GM18502 (cell line): ENCODE results near the gene SLC13A1.
"Not testable (repeated sequence)": the region's sequence is repeated elsewhere in the genome, so short reads cannot be mapped to it uniquely, and the experiment has no call there.

Source experiments
- ATAC-seq: cut with Tn5 transposase; IDR thresholded peaks from one replicate; pipeline ENCODE4 v1.9.1; 2021; ENCODE audit warnings: mild to moderate bottlenecking; ENCODE audit not compliant: unreplicated experiment, poor library complexity

SLC13A1 gene, protein sequence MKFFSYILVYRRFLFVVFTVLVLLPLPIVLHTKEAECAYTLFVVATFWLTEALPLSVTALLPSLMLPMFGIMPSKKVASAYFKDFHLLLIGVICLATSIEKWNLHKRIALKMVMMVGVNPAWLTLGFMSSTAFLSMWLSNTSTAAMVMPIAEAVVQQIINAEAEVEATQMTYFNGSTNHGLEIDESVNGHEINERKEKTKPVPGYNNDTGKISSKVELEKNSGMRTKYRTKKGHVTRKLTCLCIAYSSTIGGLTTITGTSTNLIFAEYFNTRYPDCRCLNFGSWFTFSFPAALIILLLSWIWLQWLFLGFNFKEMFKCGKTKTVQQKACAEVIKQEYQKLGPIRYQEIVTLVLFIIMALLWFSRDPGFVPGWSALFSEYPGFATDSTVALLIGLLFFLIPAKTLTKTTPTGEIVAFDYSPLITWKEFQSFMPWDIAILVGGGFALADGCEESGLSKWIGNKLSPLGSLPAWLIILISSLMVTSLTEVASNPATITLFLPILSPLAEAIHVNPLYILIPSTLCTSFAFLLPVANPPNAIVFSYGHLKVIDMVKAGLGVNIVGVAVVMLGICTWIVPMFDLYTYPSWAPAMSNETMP

DNA sequence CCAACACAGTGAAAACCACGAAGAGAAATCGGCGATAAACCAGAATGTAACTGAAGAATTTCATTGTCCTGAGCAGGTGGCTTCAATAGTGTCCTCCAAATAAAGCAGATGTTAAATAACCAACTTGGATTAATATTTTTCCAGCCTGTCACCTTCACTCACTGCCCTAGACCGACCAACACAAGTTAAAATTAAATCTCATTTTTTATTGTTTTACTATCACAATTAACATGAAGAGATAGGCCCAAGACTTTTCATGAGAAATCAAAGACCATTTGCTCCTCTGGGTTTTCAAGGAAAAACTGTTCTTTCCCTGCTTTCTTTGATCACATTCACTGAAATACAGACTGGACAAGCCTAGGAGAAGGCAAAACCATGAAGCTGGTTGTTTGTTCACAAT is at the start of gene SLC13A1:
Gene SLC13A1, minus strand, starts transcription at position 87 of the 400 bp plus-strand sequence. Its CDS starts 23 bp downstream, at position 64.
- ATAC-seq = no peak

DNA sequence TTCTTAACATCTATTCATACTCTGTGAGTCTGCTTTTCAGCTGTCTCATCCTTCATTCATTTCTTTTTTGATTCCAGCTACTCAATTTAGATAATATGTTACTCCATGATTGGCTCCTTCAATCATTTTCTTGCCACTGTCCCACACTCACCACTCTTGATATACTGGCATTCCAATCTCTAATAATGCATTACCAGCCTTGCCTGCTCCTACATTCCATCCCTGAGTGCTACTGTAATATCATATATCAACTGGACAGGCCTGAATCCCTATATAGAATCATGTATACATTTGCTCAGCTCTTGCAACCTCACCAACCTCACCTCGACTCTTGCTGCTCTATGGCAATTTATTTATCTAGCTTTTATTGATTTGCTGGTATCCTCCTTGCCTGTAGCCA is 45.0 kb upstream of the SLC13A1 start:
- no peak for ATAC-seq

DNA sequence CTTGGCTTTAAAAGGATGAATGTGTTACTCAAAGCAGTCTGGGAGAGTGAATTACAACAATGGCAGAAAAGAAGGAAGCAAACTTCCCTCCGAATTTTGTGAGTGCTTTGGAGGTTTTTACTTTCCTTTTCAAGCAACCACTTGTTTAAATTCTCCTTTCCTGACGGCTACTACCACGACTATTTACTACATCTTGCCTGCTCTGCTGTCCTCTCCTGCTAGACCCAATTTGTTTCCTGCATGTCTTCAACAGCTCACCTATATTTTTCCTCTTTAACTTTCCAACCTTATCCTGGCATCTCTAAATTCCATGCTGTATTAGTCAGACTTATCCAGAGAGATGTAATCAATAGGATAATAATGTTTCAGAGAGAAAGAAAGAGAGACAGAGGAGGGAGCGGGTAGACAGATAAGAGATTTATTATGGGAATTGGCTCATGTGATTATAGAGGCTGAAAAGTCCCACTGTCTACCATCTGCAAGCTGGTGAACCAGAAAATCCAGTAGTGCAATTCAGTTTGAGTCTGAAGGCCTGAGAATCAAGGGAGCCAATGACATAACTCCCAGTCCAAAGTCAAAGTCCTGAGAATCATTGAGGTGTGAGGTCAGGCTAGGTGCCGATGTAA is 42.8 kb upstream of the SLC13A1 start:
- no peak for ATAC-seq

DNA sequence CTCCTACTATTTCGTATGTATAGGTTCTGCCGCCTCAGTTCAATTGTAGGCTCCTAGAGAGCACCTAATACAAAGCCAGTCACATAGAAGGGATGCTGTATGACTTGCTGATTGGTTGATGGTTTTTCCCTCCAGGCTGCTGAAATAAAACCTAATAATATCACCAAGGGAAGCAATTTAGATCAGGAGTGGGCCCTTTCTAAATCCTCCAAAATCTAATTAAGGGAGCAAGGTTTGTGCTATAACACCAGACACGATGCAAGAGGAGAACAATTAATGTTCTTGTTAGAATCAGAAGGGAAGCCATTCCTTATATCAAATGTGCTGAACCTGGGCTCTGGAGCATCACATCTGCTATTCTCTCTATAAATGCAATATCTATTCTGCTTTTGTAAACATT is 42.0 kb upstream of the SLC13A1 start:
- ATAC-seq = no peak

DNA sequence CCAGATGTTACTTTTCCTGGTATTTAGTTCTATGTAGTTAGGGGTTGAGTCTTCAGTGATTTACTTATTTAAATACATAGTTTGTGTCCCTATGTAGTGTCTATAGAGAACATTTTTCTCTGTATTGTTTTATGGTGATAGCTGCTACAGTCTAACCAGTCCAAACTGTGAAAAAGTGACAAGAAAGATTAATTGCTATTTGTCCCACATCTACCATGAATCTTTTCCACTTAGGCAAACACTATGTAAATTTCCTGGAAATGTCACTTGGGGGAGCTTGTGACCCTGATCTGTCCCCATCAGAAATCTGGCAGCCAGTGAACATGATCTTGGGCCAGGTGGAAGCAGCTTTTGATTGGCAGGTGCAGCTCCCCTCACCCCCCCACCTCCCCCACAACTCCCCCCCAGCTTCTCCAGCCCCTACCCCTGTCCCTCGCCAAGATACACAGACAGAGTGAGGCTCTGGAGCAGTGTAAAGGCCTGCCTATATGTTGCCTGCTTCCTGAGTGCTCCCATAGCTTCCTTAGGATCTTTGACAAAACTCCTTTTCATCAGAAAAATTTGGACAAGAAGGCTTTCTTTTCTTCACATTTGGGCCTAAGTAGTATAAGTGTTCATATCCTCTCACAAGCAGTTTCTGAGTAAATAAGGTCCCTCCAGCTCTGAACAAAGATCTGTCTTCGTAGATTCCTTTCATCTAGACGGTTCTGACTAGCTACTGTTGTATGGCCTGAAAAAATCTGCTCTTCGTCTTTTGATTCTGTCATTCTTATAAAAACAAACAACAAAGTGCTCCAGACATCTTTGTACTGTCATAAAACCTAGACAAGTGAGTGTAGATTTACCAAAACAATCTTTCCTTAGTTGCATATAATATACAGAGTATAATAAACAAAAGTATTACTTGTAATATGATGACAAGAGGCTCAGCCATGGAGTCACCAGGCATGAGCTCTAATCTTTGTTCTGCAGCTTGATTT is 31.5 kb upstream of the SLC13A1 start:
- no peak for ATAC-seq

DNA sequence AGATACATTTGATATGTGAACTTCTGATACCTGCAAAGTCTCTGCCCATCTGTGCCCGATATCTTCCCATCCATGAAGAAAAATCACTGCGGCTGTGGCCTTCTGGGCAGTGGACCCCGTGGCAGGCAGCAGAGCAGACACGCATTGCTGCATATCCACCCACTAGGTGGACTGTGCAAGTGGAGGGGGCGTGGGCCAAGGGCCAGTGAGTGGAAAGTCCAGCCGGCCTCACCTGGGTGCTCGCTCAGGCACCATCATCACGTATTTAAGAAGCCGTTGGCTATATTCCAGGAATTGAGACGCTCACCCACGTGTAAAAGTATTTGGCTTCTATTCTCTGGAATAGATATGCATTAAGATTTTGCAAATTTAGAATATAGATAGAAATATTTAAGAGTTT is 30.8 kb upstream of the SLC13A1 start:
- no peak for ATAC-seq

DNA sequence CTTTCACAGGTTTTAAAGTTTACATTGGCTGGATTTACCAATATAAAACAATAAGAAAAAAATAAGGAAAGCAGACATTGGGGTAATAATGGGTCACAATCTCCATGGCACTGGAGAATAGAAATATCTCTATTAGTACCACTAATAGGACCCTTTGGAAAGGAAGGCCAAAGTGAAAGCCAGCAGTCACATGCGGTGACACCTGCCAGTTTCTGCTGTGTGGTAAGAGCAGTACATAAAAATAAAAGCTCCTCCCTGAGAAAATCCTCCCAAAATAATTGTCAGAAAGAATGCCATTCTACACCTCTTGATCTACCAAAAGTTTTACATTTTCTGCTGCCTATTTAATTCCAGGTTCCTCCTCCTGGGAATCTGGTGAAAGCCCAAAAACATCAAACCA is 30.4 kb upstream of the SLC13A1 start:
- ATAC-seq = no peak

DNA sequence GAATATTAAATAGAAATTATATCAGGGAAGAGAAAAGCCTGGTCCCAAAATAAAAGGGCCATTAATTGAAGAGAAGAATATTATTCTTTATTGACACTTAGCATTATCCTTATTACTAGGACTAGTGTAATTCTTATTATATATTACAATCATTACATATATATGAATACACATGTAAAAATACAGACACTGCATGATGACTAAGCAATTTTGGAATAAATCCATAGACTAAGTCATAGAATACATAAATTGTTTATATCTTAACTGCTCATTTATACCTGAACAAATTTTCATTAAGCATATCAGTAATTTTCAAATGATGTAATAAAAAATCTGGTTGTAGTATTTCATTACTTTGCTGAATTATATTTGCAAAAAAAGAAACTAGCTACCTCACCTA is 29.7 kb upstream of the SLC13A1 start:
- no peak for ATAC-seq

DNA sequence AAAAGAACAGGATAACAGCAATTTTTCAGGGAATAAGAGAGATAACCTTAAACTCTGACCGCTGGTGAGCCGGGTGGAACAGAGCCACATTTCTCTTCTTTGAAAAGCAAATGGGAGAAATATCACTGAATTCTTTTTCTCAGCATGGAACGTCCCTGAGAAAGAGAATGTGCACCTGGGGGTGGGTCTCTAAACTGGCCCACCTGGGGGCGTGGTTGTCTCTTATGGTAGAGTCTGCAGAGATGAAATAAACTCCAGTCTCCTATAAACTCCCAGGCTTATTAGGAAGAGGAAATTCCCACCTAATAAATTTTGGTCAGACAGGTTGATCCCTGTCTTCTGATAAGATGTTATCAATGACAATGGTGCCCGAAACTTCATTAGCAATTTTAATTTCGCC is 27.9 kb upstream of the SLC13A1 start:
- not testable (repeated sequence) for ATAC-seq

DNA sequence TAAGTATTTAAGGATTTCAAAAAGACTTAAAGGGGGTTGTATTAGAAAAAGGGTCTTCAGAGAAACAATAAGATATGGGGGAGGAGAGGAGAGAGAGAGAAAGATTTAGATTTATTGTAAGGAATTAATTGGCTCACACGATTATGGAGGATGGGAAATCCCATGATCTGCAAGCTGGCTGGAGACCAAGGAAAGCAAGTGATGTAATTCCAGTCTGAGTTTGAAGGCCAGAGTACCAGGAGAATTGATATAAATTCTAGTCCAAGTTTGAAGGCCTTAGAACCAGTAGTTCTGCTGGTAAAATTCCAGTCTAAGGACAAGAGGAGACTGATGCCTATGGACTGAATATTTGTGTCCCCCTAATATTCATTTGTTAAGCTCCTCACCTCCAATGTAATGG is 20.6 kb upstream of the SLC13A1 start:
- ATAC-seq = no peak

DNA sequence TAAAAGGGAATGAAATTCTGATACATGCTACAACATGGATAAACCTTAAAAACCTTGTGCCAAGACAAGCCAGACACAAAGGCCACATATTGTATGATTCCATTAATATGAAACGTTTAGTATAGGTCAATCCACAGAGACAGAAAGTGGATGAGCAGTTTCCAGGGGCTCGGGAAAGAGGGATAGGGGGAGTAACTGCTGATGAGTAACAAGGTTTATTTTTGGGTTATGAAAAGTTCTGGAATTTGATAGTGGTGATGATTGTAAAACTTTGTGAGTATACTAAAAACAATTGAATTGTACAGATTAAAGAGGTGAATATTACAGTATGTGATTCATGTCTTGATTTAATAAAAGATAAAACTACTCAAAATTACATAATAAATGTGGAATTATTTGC is 19.1 kb upstream of the SLC13A1 start:
- ATAC-seq = no peak

DNA sequence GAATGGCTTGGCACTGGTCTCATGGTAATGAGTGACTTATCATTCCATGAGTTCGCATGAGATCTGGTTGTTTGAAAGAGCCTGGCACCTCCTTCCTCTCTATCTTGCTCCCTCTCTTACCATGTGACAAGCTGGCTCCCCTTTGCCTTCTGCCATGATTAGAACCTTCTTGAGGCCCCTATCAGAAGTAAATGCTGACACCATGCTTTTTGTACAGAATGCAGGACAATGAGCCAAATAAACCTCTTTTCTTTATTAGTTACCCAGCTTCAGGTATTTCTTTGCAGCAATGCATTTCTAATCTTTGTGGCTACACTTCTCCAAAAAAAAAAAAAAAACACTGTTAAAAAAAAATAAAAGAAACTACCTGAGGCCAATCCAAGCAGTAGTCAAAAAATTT is 17.1 kb upstream of the SLC13A1 start:
- no peak for ATAC-seq

DNA sequence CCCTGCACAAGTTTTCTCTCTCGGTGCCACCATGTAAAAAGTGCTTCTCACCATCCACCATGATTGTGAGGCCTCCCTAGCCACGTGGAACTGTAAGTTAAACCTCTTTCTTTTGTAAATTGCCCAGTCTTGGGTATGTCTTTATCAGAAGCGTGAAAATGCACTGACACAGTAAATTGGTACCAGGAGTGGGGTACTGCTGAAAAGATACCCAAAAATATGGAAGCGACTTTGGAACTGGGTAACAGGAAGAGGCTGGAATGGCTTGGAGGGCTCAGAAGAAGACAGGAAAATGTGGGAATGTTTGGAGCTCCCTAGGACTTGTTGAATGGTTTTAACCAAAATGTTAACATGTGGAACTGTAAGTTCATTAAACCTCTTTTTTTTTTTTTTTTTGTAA is 15.6 kb upstream of the SLC13A1 start:
- ATAC-seq = no peak

DNA sequence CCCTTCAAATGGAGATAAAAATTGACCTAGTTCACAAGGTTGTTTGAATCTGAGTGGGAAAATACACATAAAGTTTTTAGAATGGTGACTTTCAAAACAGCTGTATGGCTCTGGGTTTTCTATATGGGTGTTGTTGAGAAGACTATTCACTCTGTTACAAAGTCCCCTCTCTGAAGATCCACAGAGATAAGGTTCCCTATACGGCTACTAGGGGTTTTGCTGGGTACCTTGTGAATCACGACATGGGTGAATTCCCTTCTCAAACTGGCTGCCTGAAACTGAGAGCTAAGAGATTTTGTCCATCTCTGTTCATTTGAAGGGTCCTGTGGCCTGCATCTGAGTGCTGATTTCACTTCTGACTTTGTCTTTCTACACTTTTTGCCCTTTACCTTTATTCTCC is 11.8 kb upstream of the SLC13A1 start:
- peak; percentile 51 for ATAC-seq

DNA sequence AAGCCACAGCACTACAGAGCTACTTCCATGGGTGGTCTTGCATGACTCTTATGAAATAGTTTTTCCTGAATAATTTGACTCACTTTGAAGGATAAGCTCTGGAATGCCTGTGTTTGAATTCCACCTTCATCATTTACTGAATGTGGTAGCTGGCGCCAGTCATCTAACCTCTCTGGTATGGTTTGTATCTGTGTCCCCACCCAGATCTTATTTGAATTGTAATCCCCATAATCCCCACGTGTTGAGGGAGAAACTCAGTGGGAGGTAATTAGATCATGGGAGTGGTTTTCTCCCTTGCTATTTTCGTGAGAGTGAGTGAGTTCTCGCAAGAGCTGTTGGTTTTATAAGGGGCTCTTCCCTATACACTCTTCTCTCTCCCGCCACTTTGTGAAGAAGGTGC is 11.2 kb upstream of the SLC13A1 start:
- ATAC-seq = no peak

DNA sequence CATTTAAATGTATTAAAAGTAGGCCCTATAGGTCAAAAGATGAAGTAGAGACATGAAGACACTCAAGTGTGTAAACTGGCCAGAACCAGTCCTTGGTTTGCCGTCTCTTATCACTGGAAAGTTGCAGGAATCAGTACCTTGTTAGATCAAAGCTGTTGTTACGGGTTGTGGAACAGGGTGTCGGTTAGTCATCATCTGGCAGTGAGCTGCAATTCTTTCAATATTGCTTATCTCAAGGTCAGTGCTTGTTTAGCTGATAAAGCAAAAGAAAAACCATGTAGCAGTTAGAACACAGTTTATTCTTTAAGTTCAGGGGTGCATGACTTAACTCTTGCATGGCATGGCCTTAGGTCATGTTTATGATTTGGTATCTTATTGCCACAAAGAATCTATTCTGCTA is 10.0 kb upstream of the SLC13A1 start:
- no peak for ATAC-seq

DNA sequence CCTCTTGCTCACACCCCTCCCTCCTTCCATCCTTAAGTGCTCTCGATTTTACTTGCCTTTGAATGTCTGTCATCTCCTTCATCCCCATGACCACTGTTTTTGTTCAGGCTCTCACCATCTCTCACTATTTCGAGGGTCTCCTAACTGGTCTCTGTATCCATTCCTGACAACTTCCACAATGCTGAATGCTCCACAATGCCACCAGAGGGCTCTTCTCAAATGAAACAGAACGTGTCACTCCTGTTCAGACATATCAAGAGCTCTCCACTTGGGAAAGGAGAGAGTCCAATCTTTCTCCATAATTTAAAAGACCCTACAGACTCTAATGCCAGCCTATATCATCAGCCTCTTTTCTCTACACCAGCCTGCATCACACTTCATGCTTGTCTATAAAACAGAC is 9.0 kb upstream of the SLC13A1 start:
- ATAC-seq = no peak

DNA sequence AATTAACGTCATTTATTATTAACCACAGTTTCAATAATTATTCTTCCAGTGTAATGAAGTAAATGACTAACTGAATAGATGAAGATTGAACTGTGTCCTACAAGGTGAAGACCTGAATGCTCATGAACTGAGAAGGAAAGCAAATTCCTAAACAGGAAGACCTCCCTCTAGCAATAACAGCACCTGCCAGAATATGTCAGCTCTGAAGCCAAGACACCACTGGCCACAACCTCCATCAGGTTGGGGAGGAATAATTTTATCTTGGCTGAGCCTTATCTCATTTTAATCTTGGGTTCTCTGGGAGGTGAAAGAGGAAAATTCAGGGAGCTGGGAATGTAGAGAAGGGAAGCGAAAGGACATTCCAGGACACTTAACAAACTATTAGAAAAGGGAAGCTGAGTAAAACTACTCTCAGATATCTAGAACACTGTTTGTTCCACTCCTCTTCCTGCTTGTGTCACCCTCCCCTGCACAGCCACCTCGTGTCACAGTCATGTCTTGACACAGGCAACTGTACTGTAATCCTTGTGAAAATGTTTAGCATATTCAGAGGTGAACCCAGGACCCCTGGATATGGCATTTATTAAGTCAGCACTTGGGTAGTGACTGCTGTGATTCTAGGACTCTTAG is 4.6 kb upstream of the SLC13A1 start:
- no peak for ATAC-seq

DNA sequence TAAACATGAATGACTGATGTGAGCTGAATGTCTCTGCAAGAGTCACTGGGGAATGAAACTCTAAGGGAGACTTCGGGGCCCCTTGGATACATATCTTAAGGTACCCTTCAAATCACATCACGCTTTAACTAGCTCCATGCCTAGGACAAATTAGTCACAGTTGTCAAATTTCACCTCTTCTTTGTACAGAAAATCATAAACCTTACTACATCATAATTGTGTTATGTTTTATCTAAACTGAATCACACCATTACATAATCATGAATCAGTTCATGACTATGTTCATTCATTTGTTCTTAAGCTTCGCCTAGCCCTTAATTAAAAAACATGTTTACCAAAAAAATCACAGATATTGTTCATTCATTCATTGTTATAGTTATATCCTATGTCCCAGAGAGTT is 2.1 kb upstream of the SLC13A1 start:
- no peak for ATAC-seq
